G401 (cell line): Measurements from ENCODE around the gene GTF2F1. TPM values are rescaled to one million over a fixed set of nuclear protein-coding genes. Genes with fewer than 3 reads are reported as not detected.

Experiments used
- DNase-seq: peaks from one replicate; pipeline ENCODE4 v3.0.0-alpha.2; 2015; ENCODE audit warnings: low spot score
- in situ Hi-C: cut with HindIII; loops from 2 replicates; pipeline ENCODE4 v1.10.0; 2016; ENCODE audit warnings: low sequenced_read_pairs, mixed read lengths
- total RNA-seq: library from RNA; depleted of rRNA; stranded (reverse); fragments of >200 nt; shearing (Covaris generic); gene quantifications from 2 replicates; pipeline ENCODE4 v1.2.3, GENCODE V29; 2014

Gene GTF2F1
- total RNA-seq, 1 experiment from 2014 or later: 163 TPM

DNA sequence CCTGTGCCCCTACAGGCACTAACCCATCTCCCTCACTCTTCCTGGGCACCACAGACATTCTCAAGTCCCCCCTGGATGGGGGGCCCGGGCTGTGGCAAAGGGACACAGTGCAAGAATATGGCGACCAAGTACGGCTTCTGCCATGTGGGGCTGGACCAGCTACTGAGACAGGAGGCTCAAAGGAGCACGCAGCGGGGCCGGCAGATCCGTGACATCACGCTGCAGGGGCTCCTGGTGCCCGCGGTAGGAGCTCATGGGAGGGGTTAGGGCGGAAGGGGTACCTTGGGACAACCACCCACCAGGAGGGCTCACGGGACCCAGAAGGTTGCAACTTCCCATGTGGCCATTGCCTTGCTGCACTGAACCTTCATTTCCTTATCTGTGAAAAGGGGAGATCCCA, 3.3 kb upstream of the GTF2F1 start:
- in situ Hi-C loops: no loop called here

GRCh38 chr19:6394831-6395230, 1.9 kb upstream of the GTF2F1 start:
- no peak for DNase-seq
- in situ Hi-C loops: no loop called here

More for the DNA sequence above, 3.3 kb upstream of the GTF2F1 start:
- no peak for DNase-seq

DNA sequence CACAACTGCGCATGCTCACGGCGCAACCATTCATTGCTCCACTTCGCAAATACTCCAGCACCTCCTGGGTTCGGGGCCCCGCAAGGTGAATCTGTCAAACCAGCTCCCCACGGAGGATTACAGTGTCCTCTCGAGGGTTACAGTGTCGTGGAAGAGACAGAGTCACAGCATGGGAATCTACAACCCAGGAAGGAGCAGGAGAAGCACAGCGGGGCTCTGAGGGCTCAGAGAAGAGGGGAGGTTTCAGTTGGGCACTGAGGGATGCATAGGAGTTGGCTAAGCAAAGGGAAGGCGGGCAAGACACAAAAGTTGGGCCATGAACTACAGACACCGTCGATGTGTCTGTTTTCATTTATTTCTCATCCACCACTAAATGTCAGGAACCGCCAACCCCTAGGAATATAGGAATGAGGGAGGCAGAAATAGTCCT, 1.0 kb upstream of the GTF2F1 start:
- no peak for DNase-seq
- in situ Hi-C loops: no loop called here

- DNase-seq: no peak
- in situ Hi-C loops: no loop called here
These were observed 517 bp downstream of the GTF2F1 start for GRCh38 chr19:6392221-6393073.

DNA sequence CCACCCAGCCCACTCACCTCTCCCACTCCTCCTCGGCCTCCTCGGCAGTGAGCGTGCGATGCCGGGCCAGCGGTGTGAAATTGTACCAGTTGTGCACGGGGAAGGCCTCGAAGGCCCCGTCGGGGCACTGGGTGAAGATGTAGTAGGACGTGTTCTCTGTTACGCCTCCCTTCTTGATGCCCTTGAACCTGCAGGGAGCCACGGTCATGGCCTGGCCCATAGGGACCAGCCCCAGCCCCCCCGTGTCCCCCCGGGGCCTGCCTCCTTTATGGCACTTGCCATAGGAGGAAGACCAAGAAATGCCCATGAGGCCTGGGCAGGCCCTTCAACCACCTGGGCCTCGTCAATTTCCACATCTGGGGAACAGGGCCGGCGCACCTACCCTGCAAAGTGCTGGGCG, 5.6 kb downstream of the GTF2F1 start:
- in situ Hi-C loops: no loop called here
- DNase-seq: no peak

DNA sequence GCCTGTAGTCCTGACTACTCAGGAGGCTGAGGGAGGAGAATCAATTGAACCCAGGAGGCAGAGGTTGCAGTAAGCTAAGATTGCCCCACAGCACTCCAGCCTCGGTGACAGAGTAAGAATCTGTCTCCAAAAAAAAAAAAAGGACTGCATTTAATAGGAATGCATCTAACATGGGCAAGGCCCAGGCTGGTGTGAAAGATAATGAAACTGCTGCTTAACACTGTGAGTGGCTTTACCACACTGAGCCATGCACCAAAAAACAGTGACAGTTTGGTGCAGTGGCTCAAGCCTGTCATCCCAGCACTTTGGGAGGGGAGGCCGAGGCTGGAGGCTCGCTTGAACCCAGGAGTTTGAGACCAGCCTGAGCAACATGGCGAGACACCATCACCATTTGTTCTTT, 8.6 kb downstream of the GTF2F1 start:
- in situ Hi-C loops: no loop called here
- no peak for DNase-seq

- DNase-seq: no peak
- in situ Hi-C loops: no loop called here
These were observed 9.8 kb downstream of the GTF2F1 start for GRCh38 chr19:6383188-6383587.

DNA sequence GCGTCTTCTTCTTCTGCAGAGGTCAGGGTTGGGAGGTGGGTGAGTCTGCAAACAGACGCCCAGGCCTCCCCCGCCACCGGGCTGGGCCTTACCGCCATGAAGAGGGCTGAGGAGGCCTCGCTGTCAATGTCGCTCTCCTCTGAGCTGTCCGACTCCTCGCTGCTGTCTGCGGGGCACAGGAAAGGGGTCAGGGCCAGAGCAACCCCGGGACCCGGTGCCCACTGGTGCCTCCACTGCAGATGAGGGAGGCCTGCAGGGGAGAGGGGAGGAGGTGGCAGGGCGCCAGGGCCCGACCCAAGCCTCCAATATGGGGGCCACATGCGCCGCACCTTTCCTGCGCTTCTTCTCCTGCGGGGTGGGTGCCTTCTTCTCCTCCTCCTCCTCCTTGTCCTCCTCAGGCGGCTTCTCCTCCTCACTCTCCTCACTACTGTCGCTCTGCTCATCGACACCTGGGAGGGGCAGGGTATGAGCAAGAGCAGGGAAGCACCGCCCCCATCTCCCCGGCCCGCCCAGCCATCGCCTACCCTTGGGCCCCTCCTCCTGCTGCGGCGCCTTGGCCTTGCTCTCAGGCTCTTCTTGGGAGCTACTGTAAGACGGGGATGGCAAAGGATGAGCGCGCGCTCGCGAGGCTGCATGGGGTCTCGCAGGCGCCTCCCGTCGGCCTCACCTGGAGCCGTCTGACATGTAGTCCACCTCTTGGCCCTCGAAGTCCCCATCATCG, 11.8 kb downstream of the GTF2F1 start:
- DNase-seq: no peak
- in situ Hi-C loops: no loop called here

DNA sequence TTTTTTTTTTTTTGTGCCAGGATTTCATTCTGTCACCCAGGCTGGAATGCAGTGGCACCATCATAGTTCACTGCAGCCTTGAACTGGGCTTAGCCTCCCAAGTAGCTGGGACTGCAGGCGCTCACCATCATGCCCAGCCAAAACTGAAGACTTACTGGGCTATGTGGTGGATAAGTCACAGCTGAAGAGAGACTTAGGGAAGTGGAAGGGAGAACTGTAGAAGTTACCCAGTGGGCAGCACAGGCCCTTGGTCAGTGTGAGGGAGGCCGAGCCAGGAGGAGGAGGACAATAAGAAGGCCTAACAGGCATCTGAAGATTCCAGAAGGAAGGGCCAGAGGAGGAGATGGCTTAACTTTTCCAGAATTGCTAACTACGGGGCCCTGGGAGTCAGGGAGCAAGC, 13.2 kb downstream of the GTF2F1 start:
- DNase-seq: no peak
- in situ Hi-C loops: no loop called here

GRCh38 chr19:6378486-6378885, 14.5 kb downstream of the GTF2F1 start:
- in situ Hi-C loops: no loop called here
- DNase-seq: peak; percentile 96

DNA sequence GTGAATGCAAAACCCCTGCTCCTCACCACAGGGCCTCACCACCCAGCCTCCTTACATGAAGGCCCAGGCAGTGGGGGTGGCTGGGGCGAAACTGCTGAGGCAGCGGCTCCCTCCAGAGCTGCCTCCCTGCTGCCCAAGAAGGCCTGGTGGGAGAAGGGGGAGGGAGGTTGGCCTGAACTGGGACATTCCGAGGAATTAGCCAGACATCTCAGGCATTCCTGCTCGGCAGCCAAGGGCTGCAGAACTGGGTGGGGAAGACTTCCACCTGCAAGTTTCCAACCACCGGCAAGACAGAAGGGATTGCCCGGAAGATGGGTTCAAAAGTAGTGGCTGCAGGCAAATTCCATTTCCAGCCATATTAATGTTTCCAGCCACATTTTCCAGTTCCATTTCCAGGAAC, 14.9 kb downstream of the GTF2F1 start:
- peak; percentile 71 for DNase-seq
- in situ Hi-C loops: no loop called here

DNA sequence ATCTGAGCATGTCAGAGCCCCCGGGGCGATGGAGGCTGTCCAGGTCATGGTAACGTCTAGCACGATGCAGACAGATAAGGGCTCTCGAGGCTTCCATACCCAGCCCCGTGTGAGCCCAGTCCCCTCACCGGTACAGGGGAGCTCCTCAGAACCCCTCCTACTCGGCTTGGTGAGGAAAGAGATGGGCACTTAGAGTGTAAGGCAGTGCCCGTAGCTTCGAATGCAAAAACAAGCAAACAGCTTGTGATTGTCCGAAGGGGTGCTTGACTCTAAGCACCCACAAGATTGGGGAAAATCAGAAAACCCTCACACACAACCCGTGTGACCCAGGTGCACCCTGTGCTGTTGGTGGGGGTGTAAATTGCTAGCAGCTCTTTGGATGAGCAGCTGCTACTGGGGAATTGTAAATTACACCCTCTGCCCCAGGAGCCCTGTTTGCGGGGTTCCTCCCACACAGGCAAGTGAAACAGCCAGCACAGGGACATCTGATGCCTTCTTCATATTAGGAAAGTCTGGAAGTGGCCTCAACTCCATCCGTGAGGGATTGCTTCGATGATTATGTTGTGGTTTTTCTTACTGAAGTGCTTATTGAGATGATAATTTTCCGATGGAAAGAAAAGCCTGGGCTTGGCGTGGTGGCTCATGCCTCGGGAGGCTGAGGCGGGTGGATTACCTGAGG, 16.3 kb downstream of the GTF2F1 start:
- DNase-seq: peak; percentile 25
- in situ Hi-C loops: no loop called here

DNA sequence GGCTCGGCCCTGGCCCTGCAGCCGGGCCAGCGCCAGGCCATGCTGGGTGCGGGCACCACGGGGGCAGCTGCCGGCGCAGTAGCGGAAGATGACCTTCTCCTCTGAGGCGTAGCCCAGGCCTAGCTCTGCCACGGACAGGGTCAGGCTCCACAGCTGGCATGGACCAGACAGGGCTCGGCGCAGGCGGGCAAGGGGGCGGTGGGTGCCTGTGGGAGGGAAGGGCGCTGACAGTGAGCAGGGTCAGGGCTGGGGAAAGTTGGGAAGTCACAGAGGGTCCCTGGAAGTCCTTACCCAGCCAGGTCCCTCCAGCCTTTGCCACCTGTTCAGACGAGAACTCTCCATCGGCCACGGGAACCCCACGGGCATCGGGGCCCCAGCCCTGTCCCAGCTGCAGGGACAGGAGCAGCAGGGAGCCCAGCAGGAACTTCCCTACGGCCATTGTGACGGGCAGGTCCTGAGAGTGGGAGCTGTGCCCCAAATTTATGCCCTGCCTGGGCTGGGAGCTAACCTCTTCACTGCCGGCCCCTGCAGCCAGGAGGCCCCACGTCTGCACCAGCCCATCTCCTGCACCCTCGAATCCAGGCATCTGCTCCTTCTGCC, 17.5 kb downstream of the GTF2F1 start, which contains the start of gene PSPN:
Gene PSPN (minus strand): TSS at position 523 of the 600 bp plus-strand sequence. CDS start 84 bp downstream, at position 439.
- no peak for DNase-seq
- in situ Hi-C loops: no loop called here

DNA sequence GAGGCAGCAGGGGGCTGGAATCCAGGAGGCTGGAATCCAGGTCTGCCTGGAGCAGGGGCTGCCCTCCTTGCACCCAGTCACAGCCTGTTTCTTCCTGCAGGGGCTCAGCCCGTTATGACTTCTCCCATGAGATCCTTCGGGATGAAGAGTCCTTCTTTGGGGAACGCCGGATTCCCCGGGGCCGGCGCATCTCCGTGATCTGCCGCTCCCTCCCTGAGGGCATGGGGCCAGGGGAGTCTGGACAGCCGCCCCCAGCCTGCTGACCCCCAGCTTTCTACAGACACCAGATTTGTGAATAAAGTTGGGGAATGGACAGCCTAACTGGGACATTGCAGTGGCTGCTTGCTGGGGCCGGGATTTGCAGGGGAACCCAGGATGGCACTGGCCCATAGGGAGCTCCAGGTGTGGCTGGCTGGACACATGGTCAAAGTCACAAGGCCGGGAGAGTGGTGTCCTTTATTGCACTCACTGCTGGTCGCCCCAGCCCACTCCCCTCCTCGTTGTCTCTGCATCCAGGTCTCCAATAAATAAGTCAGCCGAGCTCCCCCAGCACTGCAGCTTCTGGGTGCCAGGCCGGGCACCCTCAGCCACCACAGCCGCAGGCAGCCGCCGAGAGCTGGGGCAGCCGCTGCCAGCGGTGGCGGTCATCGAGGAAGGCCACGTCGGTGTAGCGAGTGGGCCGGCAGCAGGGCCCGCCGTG, 18.1 kb downstream of the GTF2F1 start:
- in situ Hi-C loops: no loop called here
- DNase-seq: no peak

DNA sequence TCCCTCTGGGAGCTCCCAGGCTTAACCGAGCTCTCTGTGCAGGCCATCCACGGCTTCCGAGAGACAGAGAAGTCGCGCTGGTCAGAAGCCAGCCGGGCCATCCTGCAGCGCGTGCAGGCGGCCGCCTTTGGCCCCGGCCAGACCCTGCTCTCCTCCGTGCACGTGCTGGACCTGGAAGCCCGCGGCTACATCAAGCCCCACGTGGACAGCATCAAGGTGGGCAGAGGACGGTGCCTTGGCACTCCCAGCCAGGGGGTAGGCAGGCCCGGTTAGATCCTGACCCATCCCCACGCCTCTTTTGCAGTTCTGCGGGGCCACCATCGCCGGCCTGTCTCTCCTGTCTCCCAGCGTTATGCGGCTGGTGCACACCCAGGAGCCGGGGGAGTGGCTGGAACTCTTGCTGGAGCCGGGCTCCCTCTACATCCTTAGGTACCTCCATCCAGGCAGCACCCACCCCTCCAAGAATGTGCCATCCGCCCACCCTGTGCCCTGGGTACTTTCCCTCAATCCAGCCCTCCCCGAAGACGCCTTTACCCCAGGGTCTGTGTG, 18.7 kb downstream of the GTF2F1 start:
- DNase-seq: peak; percentile 56
- in situ Hi-C loops: no loop called here

DNA sequence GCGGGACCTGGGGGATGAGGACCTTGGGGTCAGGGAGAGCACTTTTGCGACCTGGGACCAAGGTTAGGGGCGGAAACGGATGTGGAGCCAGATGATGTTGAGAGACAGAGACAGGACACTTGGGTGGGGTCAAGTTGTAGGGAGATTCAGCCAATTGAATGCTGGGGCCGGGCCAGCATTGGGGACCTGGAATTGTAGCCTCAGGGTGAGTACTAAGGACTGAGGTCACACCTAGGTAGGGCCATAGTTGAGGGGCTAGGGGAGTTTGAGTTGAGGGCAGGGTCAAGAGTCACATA, 19.2 kb downstream of the GTF2F1 start:
- in situ Hi-C loops: no loop called here
- no peak for DNase-seq

DNA sequence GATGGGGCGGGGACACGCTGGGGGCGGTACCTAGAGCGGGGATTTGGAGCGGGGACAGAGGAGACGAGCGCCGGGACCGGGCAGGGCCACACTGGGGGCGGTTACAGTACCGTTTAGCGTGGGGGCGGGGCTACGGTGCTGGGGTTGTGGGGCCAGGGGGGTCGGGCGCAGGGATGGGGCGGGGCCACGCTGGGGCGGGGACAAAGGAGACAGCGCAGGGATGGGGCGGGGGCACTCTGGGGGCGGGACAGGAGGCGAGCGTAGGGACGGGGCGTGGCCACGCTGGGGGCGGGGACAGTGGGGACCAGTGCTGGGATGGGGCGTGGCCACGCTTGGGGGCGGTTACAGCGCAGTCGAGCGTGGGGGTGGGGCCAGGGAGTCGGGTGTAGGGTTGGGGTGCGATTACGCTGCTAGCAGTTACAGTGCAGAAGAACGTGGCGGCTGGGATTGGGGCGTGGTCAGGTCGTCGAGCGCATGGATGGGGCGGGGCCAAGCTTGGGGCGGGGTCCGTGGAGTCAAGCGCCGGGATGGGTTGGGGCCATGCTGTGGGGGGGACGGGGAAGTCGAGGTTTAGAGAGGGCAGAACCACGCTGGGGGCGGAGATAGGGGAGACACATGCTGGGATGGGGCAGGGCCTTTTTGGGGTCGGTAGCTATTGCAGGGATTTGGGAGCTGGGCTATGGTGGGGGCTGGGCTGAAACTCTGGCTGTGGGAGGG, 19.7 kb downstream of the GTF2F1 start:
- in situ Hi-C loops: no loop called here

DNA sequence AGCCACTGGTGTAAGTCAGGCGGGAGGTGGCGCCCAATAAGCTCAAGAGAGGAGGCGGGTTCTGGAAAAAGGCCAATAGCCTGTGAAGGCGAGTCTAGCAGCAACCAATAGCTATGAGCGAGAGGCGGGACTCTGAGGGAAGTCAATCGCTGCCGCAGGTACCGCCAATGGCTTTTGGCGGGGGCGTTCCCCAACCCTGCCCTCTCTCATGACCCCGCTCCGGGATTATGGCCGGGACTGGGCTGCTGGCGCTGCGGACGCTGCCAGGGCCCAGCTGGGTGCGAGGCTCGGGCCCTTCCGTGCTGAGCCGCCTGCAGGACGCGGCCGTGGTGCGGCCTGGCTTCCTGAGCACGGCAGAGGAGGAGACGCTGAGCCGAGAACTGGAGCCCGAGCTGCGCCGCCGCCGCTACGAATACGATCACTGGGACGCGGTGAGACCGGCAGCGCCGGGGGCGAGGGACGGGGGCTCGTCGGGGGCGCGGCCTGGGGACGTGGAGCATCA, 20.3 kb downstream of the GTF2F1 start, which contains the start of gene ALKBH7:
Gene ALKBH7 (plus strand): TSS at position 201 of the 502 bp plus-strand sequence. CDS start 27 bp downstream, at position 228.
- in situ Hi-C loops: no loop called here
- DNase-seq: peak; percentile 100

More for the DNA sequence above, 19.7 kb downstream of the GTF2F1 start:
- DNase-seq: peak; percentile 98
